GM12873 (cell line): ENCODE measurements around the gene NFIB.

Experiments used
- CTCF ChIP-seq: IDR thresholded peaks from 2 replicates; pipeline ENCODE4 v1.5.1; 2012; ENCODE audit warnings: low read depth, mild to moderate bottlenecking, moderate library complexity, low read length, control low read depth; ENCODE audit not compliant: insufficient read depth; ENCODE audit errors: missing control alignments

Gene NFIB

GRCh38 chr9:14141699-14142098, 172.2 kb downstream of the NFIB start:
- TF ChIP-seq CTCF: no peak

GRCh38 chr9:14140096-14140697, 173.7 kb downstream of the NFIB start:
- TF ChIP-seq CTCF: no peak

GRCh38 chr9:14139287-14139686, 174.7 kb downstream of the NFIB start:
- TF ChIP-seq CTCF: no peak

- no peak for TF ChIP-seq CTCF
Measured at GRCh38 chr9:14136646-14137370, 177.1 kb downstream of the NFIB start.

- TF ChIP-seq CTCF: no peak
Measured at GRCh38 chr9:14136047-14136635, 177.8 kb downstream of the NFIB start.

- no peak for TF ChIP-seq CTCF
Measured at GRCh38 chr9:14135421-14135820, 178.5 kb downstream of the NFIB start.

GRCh38 chr9:14133394-14133793, 180.5 kb downstream of the NFIB start:
- TF ChIP-seq CTCF: no peak
